HEK293T (cell line): ENCODE measurements around the gene TSPAN14.

Experiments used
- CTBP1 ChIP-seq: fragments of 450-650 bp; IDR thresholded peaks from 2 replicates; pipeline ENCODE4 v1.6.1; 2016; ENCODE audit warnings: borderline replicate concordance
- FOXM1 ChIP-seq: fragments of 450-650 bp; IDR thresholded peaks from 2 replicates; pipeline ENCODE4 v1.6.1; 2017; ENCODE audit warnings: mild to moderate bottlenecking, borderline replicate concordance
- LEF1 ChIP-seq: fragments of 450-650 bp; IDR thresholded peaks from 2 replicates; pipeline ENCODE4 v1.6.1; 2017; ENCODE audit warnings: mild to moderate bottlenecking, borderline replicate concordance
- NFRKB ChIP-seq: fragments of 450-650 bp; IDR thresholded peaks from 2 replicates; pipeline ENCODE4 v1.6.1; 2016; ENCODE audit warnings: mild to moderate bottlenecking, moderate library complexity
- SP1 ChIP-seq: fragments of 450-650 bp; IDR thresholded peaks from 2 replicates; pipeline ENCODE4 v1.6.1; 2017
- TF ChIP-seq, protein P1 (sequence below): fragments of 450-650 bp; IDR thresholded peaks from 2 replicates; pipeline ENCODE4 v1.6.1; 2016

DNA sequence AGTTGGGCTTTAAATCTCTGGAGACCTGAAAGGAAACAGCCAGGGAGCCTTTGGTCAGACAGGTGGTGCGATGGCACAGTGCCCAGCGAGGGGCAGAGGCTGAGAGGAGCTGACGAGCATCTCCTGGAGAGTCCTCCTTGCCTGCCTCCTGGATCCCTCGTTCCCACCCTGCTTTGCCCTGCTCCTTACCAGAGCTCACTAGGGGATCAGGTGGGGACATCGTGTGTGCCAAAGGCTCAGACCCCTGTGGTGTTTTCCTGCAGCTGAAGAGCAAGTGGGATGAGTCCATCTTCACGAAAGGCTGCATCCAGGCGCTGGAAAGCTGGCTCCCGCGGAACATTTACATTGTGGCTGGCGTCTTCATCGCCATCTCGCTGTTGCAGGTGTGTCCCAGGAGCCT, 61.8 kb downstream of the TSPAN14 start:
- TF ChIP-seq CTBP1 (no peak), SP1 (no peak), LEF1 (no peak), FOXM1 (no peak), NFRKB (no peak)
- TF ChIP-seq, protein P1, sequence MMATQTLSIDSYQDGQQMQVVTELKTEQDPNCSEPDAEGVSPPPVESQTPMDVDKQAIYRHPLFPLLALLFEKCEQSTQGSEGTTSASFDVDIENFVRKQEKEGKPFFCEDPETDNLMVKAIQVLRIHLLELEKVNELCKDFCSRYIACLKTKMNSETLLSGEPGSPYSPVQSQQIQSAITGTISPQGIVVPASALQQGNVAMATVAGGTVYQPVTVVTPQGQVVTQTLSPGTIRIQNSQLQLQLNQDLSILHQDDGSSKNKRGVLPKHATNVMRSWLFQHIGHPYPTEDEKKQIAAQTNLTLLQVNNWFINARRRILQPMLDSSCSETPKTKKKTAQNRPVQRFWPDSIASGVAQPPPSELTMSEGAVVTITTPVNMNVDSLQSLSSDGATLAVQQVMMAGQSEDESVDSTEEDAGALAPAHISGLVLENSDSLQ, result no peak
